ENCODE results near the gene LRSAM1. TPM values are rescaled to one million over a fixed set of nuclear protein-coding genes. Genes with fewer than 3 reads are reported as not detected.

LRSAM1 gene
- total and polyA plus RNA-seq, 9 donors = 9.0 to 28.5 (median 17.4) TPM

GRCh38 chr9:127430415-127430814 is 20.9 kb upstream of the LRSAM1 start:
- DNase-seq = no peak
- Histone ChIP-seq H3K27ac (no peak overlapping the region), H3K4me3 (no peak overlapping the region), H3K27me3 (no peaks in the 10 kb centered on the region), H3K4me1 (ENCODE audit: insufficient read depth) (peaks cover 2% of the 10 kb centered on the region), H3K9me3 (no peaks in the 10 kb centered on the region), H3K36me3 (no peaks in the 10 kb centered on the region)
- no peak for TF ChIP-seq POLR2A (IDR thresholded peaks at IDR 0.05)
- TF ChIP-seq CTCF (IDR thresholded peaks at IDR 0.05) = no peak
- no peak for TF ChIP-seq EP300 (IDR thresholded peaks at IDR 0.05)
- 93 to 94% (median 93%) methylated on average over 8 of the region's 8 CpGs for WGBS, 3 donors
- intact Hi-C loops (cut with DNase I) = no loop called here

GRCh38 chr9:127437497-127438264 is 13.6 kb upstream of the LRSAM1 start:
- intact Hi-C loops (cut with DNase I) = no loop called here
- no peaks in the 10 kb centered on the region for H3K36me3 ChIP-seq
- TF ChIP-seq POLR2A (IDR thresholded peaks at IDR 0.05) = no peak
- no peak for TF ChIP-seq EP300 (IDR thresholded peaks at IDR 0.05)
- TF ChIP-seq CTCF (IDR thresholded peaks at IDR 0.05) = no peak

GRCh38 chr9:127438394-127438793 is 12.9 kb upstream of the LRSAM1 start:
- DNase-seq = no peak
- H3K27me3 ChIP-seq = no peaks in the 10 kb centered on the region
- TF ChIP-seq EP300 (IDR thresholded peaks at IDR 0.05) = no peak
- TF ChIP-seq CTCF (IDR thresholded peaks at IDR 0.05) = no peak
- H3K4me3 ChIP-seq = no peak overlapping the region
- H3K4me1 ChIP-seq (ENCODE audit: insufficient read depth) = no peaks in the 10 kb centered on the region
- H3K36me3 ChIP-seq = no peaks in the 10 kb centered on the region
- H3K27ac ChIP-seq = no peak overlapping the region
- WGBS, 3 donors = 91 to 94% (median 93%) methylated on average over 9 of the region's 9 CpGs
- H3K9me3 ChIP-seq = no peaks in the 10 kb centered on the region
- intact Hi-C loops (cut with DNase I) = no loop called here

More at GRCh38 chr9:127437497-127438264, 13.6 kb upstream of the LRSAM1 start:
- Histone ChIP-seq H3K4me1 (ENCODE audit: insufficient read depth) (no peaks in the 10 kb centered on the region), H3K4me3 (no peak overlapping the region), H3K9me3 (no peaks in the 10 kb centered on the region), H3K27ac (no peak overlapping the region), H3K27me3 (no peaks in the 10 kb centered on the region)
- 84 to 90% (median 90%) methylated on average over 12 of the region's 12 CpGs for WGBS, 3 donors
- DNase-seq = no peak

- H3K27ac ChIP-seq = no peak overlapping the region
These were observed 6.9 kb upstream of the LRSAM1 start for GRCh38 chr9:127444283-127444920.

More at GRCh38 chr9:127444283-127444920, 6.9 kb upstream of the LRSAM1 start:
- Histone ChIP-seq H3K4me3 (no peak overlapping the region), H3K27me3 (no peaks in the 10 kb centered on the region), H3K9me3 (no peaks in the 10 kb centered on the region), H3K36me3 (no peaks in the 10 kb centered on the region), H3K4me1 (ENCODE audit: insufficient read depth) (peaks cover 2% of the 10 kb centered on the region)
- no peak for DNase-seq
- intact Hi-C loops (cut with DNase I) = loop anchor here in 1 of 4 donors (10.0 kb wide), 1 partner anchor 50 kb away; the partner anchor contains the start of gene SLC2A8
- no peak for TF ChIP-seq EP300 (IDR thresholded peaks at IDR 0.05)
- no peak for TF ChIP-seq CTCF (IDR thresholded peaks at IDR 0.05)
- TF ChIP-seq POLR2A (IDR thresholded peaks at IDR 0.05) = no peak
- 84 to 95% (median 94%) methylated on average over 17 of the region's 17 CpGs for WGBS, 3 donors
